H1 (cell line): ENCODE data around the gene TUBB2B. TPM values are rescaled to one million over a fixed set of nuclear protein-coding genes. Genes with fewer than 3 reads are reported as not detected.

Source experiments
- CTCF ChIA-PET: fragments of 300-600 bp; sonication (Branson Sonifier 250); formaldehyde crosslinking; loops from one replicate; lab custom pipeline; 2021; ENCODE audit not compliant: partially characterized antibody; lab: Charles Lee
- POLR2A ChIA-PET: fragments of 300-600 bp; sonication (Branson Sonifier 250); formaldehyde crosslinking; loops from one replicate; lab custom pipeline; 2021; ENCODE audit warnings: inconsistent platforms; ENCODE audit not compliant: partially characterized antibody; lab: Charles Lee
- DNase-seq, 2 experiments: peaks; one replicate each; pipeline versions ENCODE4 v3.0.0 to v3.0.0-alpha.2; 2010 to 2022; ENCODE audit warnings: low spot score in 2 of 2, low read depth in 1 of 2, mixed read lengths in 1 of 2
- FAIRE-seq: peaks from 2 replicates; lab custom pipeline; 2011; peaks lifted over from hg19 to GRCh38; lab: Jason Lieb, UNC
- H2AFZ ChIP-seq: 2 replicates; pipeline ENCODE4 v1.8.1; 2012; ENCODE audit warnings: low read length, inconsistent platforms
- H2AK5ac ChIP-seq: 2 replicates; pipeline ENCODE4 v1.6.1; 2013; ENCODE audit warnings: low read depth, low read length
- H2BK120ac ChIP-seq: replicated peaks from 2 replicates; pipeline ENCODE3; 2013; ENCODE audit warnings: low read depth, low read length, inconsistent platforms
- H2BK12ac ChIP-seq: 2 replicates; pipeline ENCODE4 v1.6.1; 2013; ENCODE audit warnings: low read depth, low read length
- H2BK15ac ChIP-seq: 2 replicates; pipeline ENCODE4 v1.6.1; 2013; ENCODE audit warnings: low read length
- H2BK20ac ChIP-seq: 2 replicates; pipeline ENCODE4 v1.6.1; 2013; ENCODE audit warnings: low read length
- H2BK5ac ChIP-seq: 2 replicates; pipeline ENCODE4 v1.6.1; 2013; ENCODE audit warnings: low read depth, low read length
- H3K14ac ChIP-seq: 2 replicates; pipeline ENCODE4 v1.6.1; 2013; ENCODE audit warnings: inconsistent platforms; ENCODE audit not compliant: insufficient read length
- H3K18ac ChIP-seq: 2 replicates; pipeline ENCODE4 v1.6.1; 2013; ENCODE audit warnings: low read length; ENCODE audit errors: extremely low read depth
- H3K23ac ChIP-seq: 2 replicates; pipeline ENCODE4 v1.6.1; 2013; ENCODE audit warnings: inconsistent platforms; ENCODE audit not compliant: insufficient read length
- H3K23me2 ChIP-seq: 2 replicates; pipeline ENCODE4 v1.6.1; 2013; ENCODE audit warnings: low read depth, low read length
- H3K27ac ChIP-seq: 2 replicates; pipeline ENCODE4 v1.6.1; 2011; ENCODE audit warnings: low read depth, low read length, inconsistent platforms
- H3K27me3 ChIP-seq, 4 experiments: replicated peaks in 1 of 4; 1 replicate in 1 of 4; 2 replicates in 3 of 4; pipeline versions ENCODE4 v1.6.1 to v1.8.1; 2011 to 2013; ENCODE audit warnings: low read length in 3 of 4, mild to moderate bottlenecking in 3 of 4, inconsistent platforms in 2 of 4, mixed read lengths in 2 of 4, moderate library complexity in 1 of 4; ENCODE audit not compliant: control insufficient read depth in 3 of 4, insufficient read depth in 3 of 4; ENCODE audit errors: extremely low read depth in 1 of 4
- H3K36me3 ChIP-seq, 4 experiments: 2 replicates each; pipeline versions ENCODE4 v1.6.1 to v1.8.1; 2011 to 2013; ENCODE audit warnings: mild to moderate bottlenecking in 4 of 4, low read length in 3 of 4, moderate library complexity in 2 of 4, control low read depth in 1 of 4, inconsistent platforms in 1 of 4; ENCODE audit not compliant: insufficient read depth in 4 of 4, control insufficient read depth in 2 of 4
- H3K4ac ChIP-seq: replicated peaks from 2 replicates; pipeline ENCODE3; 2013; ENCODE audit warnings: low read length, low read depth, mixed read lengths, inconsistent platforms; ENCODE audit not compliant: insufficient read length
- H3K4me1 ChIP-seq, 4 experiments: replicated peaks in 1 of 4; 1 replicate in 1 of 4; 2 replicates in 3 of 4; pipeline versions ENCODE4 v1.6.1 to v1.8.1; 2011 to 2013; ENCODE audit warnings: low read length in 3 of 4, inconsistent platforms in 2 of 4, mixed read lengths in 1 of 4; ENCODE audit not compliant: insufficient read depth in 4 of 4, control insufficient read depth in 3 of 4
- H3K4me2 ChIP-seq, 2 experiments: 2 replicates each; pipeline versions ENCODE4 v1.6.1 to v1.8.1; 2011 to 2013; ENCODE audit warnings: low read depth in 2 of 2, low read length in 2 of 2, control low read depth in 1 of 2, inconsistent platforms in 1 of 2, mild to moderate bottlenecking in 1 of 2; ENCODE audit not compliant: insufficient read depth in 1 of 2
- H3K4me3 ChIP-seq, 4 experiments: fragments of 200-600, 300-600 bp in 1 of 4; sonication (generic), shearing (Covaris generic), sonication (Bioruptor Twin) in 1 of 4; 2 replicates each; pipeline versions ENCODE4 v1.5.1 to v1.8.1; 2011 to 2016; ENCODE audit warnings: low read length in 4 of 4, low read depth in 3 of 4, control low read depth in 2 of 4, inconsistent platforms in 2 of 4, mild to moderate bottlenecking in 2 of 4, mixed read lengths in 1 of 4, moderate library complexity in 1 of 4; ENCODE audit not compliant: insufficient read depth in 2 of 4; ENCODE audit errors: extremely low read depth in 1 of 4
- H3K56ac ChIP-seq: replicated peaks from 2 replicates; pipeline ENCODE3; 2013; ENCODE audit warnings: low read depth, mild to moderate bottlenecking, mixed read lengths, low read length, inconsistent platforms; ENCODE audit not compliant: insufficient read length
- H3K79me1 ChIP-seq: 2 replicates; pipeline ENCODE4 v1.6.1; 2013; ENCODE audit warnings: low read depth, low read length, control low read depth
- H3K79me2 ChIP-seq, 2 experiments: 2 replicates each; pipeline versions ENCODE4 v1.6.1 to v1.8.1; 2012 to 2013; ENCODE audit warnings: low read length in 2 of 2, mild to moderate bottlenecking in 2 of 2, inconsistent platforms in 1 of 2; ENCODE audit not compliant: insufficient read depth in 2 of 2, control insufficient read depth in 1 of 2
- H3K9ac ChIP-seq, 4 experiments: replicated peaks in 1 of 4; 1 replicate in 1 of 4; 2 replicates in 3 of 4; pipeline versions ENCODE4 v1.6.1 to v1.8.1; 2011 to 2013; ENCODE audit warnings: low read depth in 3 of 4, low read length in 3 of 4, control low read depth in 2 of 4, mild to moderate bottlenecking in 2 of 4, moderate library complexity in 2 of 4, inconsistent platforms in 1 of 4; ENCODE audit errors: extremely low read depth in 1 of 4
- H3K9me3 ChIP-seq, 2 experiments: 2 replicates each; pipeline versions ENCODE4 v1.6.1 to v1.8.1; 2012 to 2013; ENCODE audit warnings: mild to moderate bottlenecking in 2 of 2, moderate library complexity in 2 of 2, control low read depth in 1 of 2, inconsistent platforms in 1 of 2, low read depth in 1 of 2, low read length in 1 of 2, mixed read lengths in 1 of 2; ENCODE audit not compliant: insufficient read depth in 2 of 2
- H4K20me1 ChIP-seq, 2 experiments: replicated peaks in 1 of 2; 2 replicates each; pipeline versions ENCODE3 to v1.8.1; 2011 to 2013; ENCODE audit warnings: inconsistent platforms in 2 of 2, low read length in 2 of 2, mild to moderate bottlenecking in 1 of 2; ENCODE audit not compliant: insufficient read depth in 2 of 2, control insufficient read depth in 1 of 2
- H4K5ac ChIP-seq: 2 replicates; pipeline ENCODE4 v1.6.1; 2013; ENCODE audit warnings: low read length, low read depth, mixed read lengths, inconsistent platforms; ENCODE audit not compliant: insufficient read length
- H4K8ac ChIP-seq: 2 replicates; pipeline ENCODE4 v1.8.0; 2013; ENCODE audit warnings: mild to moderate bottlenecking, moderate library complexity, low read length, inconsistent platforms; ENCODE audit not compliant: insufficient read depth; ENCODE audit errors: extremely low read depth
- H4K91ac ChIP-seq: replicated peaks from 2 replicates; pipeline ENCODE3; 2013; ENCODE audit warnings: low read length, mixed read lengths, inconsistent platforms; ENCODE audit not compliant: insufficient read length
- ATF2 ChIP-seq: IDR thresholded peaks from 2 replicates; pipeline ENCODE4 v1.6.1; 2012; ENCODE audit warnings: low read length, inconsistent platforms
- BACH1 ChIP-seq: IDR thresholded peaks from 2 replicates; pipeline ENCODE4 v1.6.1; 2012; ENCODE audit warnings: low read length, improper control_type of control experiment
- CHD1 ChIP-seq: IDR thresholded peaks from 2 replicates; pipeline ENCODE4 v1.6.1; 2012; ENCODE audit warnings: low read depth, low read length, improper control_type of control experiment
- CHD2 ChIP-seq: IDR thresholded peaks from 2 replicates; pipeline ENCODE4 v1.6.1; 2012; ENCODE audit warnings: low read length, improper control_type of control experiment
- FOSL1 ChIP-seq: IDR thresholded peaks from 2 replicates; pipeline ENCODE4 v1.6.1; 2011; ENCODE audit warnings: mild to moderate bottlenecking, low read depth, low read length, moderate library complexity; ENCODE audit not compliant: insufficient read depth
- HDAC2 ChIP-seq, 2 experiments: fragments of 300-600 bp in 1 of 2; sonication (generic) in 1 of 2; IDR thresholded peaks; 2 replicates each; pipeline ENCODE4 v1.6.1; 2011 to 2012; ENCODE audit warnings: low read depth in 2 of 2, low read length in 2 of 2, mild to moderate bottlenecking in 2 of 2, moderate library complexity in 2 of 2, borderline replicate concordance in 1 of 2, inconsistent platforms in 1 of 2
- JUN ChIP-seq: IDR thresholded peaks from 2 replicates; pipeline ENCODE4 v1.6.1; 2011; ENCODE audit warnings: low read depth, mild to moderate bottlenecking, improper control_type of control experiment, low read length
- RBBP5 ChIP-seq: IDR thresholded peaks from 2 replicates; pipeline ENCODE4 v1.7.1; 2012; ENCODE audit warnings: low read depth, mild to moderate bottlenecking, inconsistent platforms, low read length, moderate library complexity, borderline replicate concordance
- TAF7 ChIP-seq: optimal IDR thresholded peaks from 2 replicates; pipeline ENCODE3; 2011; ENCODE audit warnings: low read depth, mild to moderate bottlenecking, inconsistent platforms, low read length, moderate library complexity, borderline replicate concordance
- TBP ChIP-seq: IDR thresholded peaks from 2 replicates; pipeline ENCODE4 v1.6.1; 2011; ENCODE audit warnings: low read depth, low read length, improper control_type of control experiment
- TCF12 ChIP-seq: IDR thresholded peaks from 2 replicates; pipeline ENCODE4 v1.6.1; 2011; ENCODE audit warnings: low read depth, mild to moderate bottlenecking, low read length
- WGBS, 2 experiments: shearing (Covaris generic) in 1 of 2; methylation state at CpG; one replicate each; pipeline versions ENCODE4 v1.1.6 to v1.1.7; 2013 to 2015; ENCODE audit warnings: low lambda C conversion rate in 2 of 2, mixed read lengths in 2 of 2, inconsistent platforms in 1 of 2, low coverage in 1 of 2, missing lambda C conversion rate in 1 of 2; ENCODE audit not compliant: insufficient replicate concordance in 2 of 2, insufficient coverage in 1 of 2, insufficient read length in 1 of 2; ENCODE audit errors: extremely low coverage in 1 of 2, missing lambda C conversion rate in 1 of 2; 5-methylcytosine and 5-hydroxymethylcytosine counted together
- polyA plus RNA-seq, 7 experiments: library from polyadenylated mRNA; depleted of rRNA in 3 of 7; stranded (reverse) in 5 of 7; unstranded in 2 of 7; fragments of >200 nt in 5 of 7; fragments of 200-250 nt in 2 of 7; gene quantifications; 1 replicate in 5 of 7; 2 replicates in 1 of 7; 4 replicates in 1 of 7; pipeline versions ENCODE4 v1.2.1 to v1.2.3, GENCODE V29; 2011 to 2013; ENCODE audit warnings: missing spikeins in 2 of 7, mixed read lengths in 2 of 7
- total RNA-seq: library from RNA; stranded (reverse); fragmentation: NEBNext Ultra II Directional; extraction: Animal tissue kit (Norgen Biotek cat#: 25700); gene quantifications from 2 replicates; pipeline ENCODE4 v1.2.1, GENCODE V29; 2021
- TF ChIP-seq, protein P1 (sequence below): IDR thresholded peaks from 2 replicates; pipeline ENCODE4 v1.6.1; 2011; ENCODE audit warnings: low read depth, mild to moderate bottlenecking, low read length; ENCODE audit not compliant: insufficient read depth

Gene TUBB2B
- total and polyA plus RNA-seq, 2 of the 8 experiments (the other 6 are each of a cell fraction or from before 2014, with no cell fraction given): 612 to 722 TPM

- H3K36me3 ChIP-seq: no peaks in the 10 kb centered on the region
- H3K9me3 ChIP-seq: no peaks in the 10 kb centered on the region
- FAIRE-seq: no peak
- no peak for DNase-seq
- no peak overlapping the region for H3K4me2 ChIP-seq
- H3K27me3 ChIP-seq: peaks cover 0 to 4% (median 2%) of the 10 kb centered on the region in 4 experiments; a peak in 3 of 7 replicates
- no peak overlapping the region for H3K9ac ChIP-seq
- no peak overlapping the region for H3K23ac ChIP-seq
- no peak overlapping the region for H2BK5ac ChIP-seq
- H3K14ac ChIP-seq: no peak overlapping the region
- H4K5ac ChIP-seq: no peak overlapping the region
- no peak overlapping the region for H3K4me3 ChIP-seq
- WGBS, 2 experiments: 77% methylated on average over 2 of the region's 2 CpGs; no CpG with 5 or more reads in 1 of the 2 experiments
- H4K91ac ChIP-seq: no peak overlapping the region
- H3K18ac ChIP-seq: no peak overlapping the region
- H2BK15ac ChIP-seq: no peak overlapping the region
- no peak overlapping the region for H2AFZ ChIP-seq
- H2BK20ac ChIP-seq: no peak overlapping the region
- no peak overlapping the region for H2AK5ac ChIP-seq
- H3K4me1 ChIP-seq: peaks cover 0 to 5% (median under 1%) of the 10 kb centered on the region in 4 experiments; a peak in 4 of 7 replicates
- no peaks in the 10 kb centered on the region for H4K20me1 ChIP-seq
- H3K23me2 ChIP-seq: peaks cover 11% of the 10 kb centered on the region
- ChIA-PET POLR2A (interaction anchor here (0.6 to 1.9 kb wide), 3 partner anchors 8 to 319 kb away, joined by 3 to 11 read pairs (median 3); partner anchors contain the start of gene TUBB2B), CTCF (interaction anchor here (0.6 to 17.3 kb wide), 3 partner anchors 8 to 106 kb away, joined by 3 to 263 read pairs (median 3); no protein-coding TSS in a partner anchor)
- H3K27ac ChIP-seq: no peak overlapping the region
- H3K79me2 ChIP-seq: no peaks in the 10 kb centered on the region
- no peak overlapping the region for H4K8ac ChIP-seq
- no peak overlapping the region for H3K4ac ChIP-seq
- H2BK12ac ChIP-seq: no peak overlapping the region
- no peak overlapping the region for H3K56ac ChIP-seq
- no peaks in the 10 kb centered on the region; the same call in 1 of the 2 replicates for H3K79me1 ChIP-seq
- no peak overlapping the region for H2BK120ac ChIP-seq
- TF ChIP-seq JUN: no peak
- TF ChIP-seq HDAC2 (IDR thresholded peaks at IDR 0.05; ENCODE audit: borderline replicate concordance in 1 of 2, low read depth in 2 of 2, low read length in 2 of 2): no peak
- TF ChIP-seq, protein P1, sequence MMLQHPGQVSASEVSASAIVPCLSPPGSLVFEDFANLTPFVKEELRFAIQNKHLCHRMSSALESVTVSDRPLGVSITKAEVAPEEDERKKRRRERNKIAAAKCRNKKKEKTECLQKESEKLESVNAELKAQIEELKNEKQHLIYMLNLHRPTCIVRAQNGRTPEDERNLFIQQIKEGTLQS: no peak
- TF ChIP-seq CHD2: no peak
- no peak for TF ChIP-seq TAF7
- TF ChIP-seq FOSL1: no peak
- no peak for TF ChIP-seq TCF12
- TF ChIP-seq RBBP5: no peak
- TF ChIP-seq ATF2: no peak
- no peak for TF ChIP-seq TBP
- no peak for TF ChIP-seq BACH1
- TF ChIP-seq CHD1: no peak
These were observed 8.0 kb upstream of the TUBB2B start for GRCh38 chr6:3235486-3235885.
